B cell (primary cell): ENCODE measurements around the gene TMEM207. TPM values are rescaled to one million over a fixed set of nuclear protein-coding genes. Genes with fewer than 3 reads are reported as not detected.

Source experiments
- ATAC-seq: fragments of 200-7000 bp; cut with Tn5 transposase; one replicate; pipeline ENCODE4 v1.10.0; 2021; ENCODE audit warnings: low read depth, mild to moderate bottlenecking, moderate number of reproducible peaks, moderate library complexity
- CTCF ChIA-PET: fragments of 350-600 bp; sonication (Branson Sonifier 250); formaldehyde crosslinking; loops from one replicate; lab custom pipeline; 2021; ENCODE audit warnings: antibody characterized with exemption, inconsistent platforms; lab: Charles Lee
- POLR2A ChIA-PET: fragments of 350-600 bp; sonication (Branson Sonifier 250); formaldehyde crosslinking; loops from one replicate; lab custom pipeline; 2021; ENCODE audit warnings: antibody characterized with exemption; lab: Charles Lee
- DNase-seq: peaks from one replicate; pipeline ENCODE4 v3.0.0; 2013
- H2AFZ ChIP-seq: 2 replicates; pipeline ENCODE4 v1.6.1; 2012; ENCODE audit warnings: mild to moderate bottlenecking, low read depth, low read length; ENCODE audit not compliant: insufficient read depth, poor library complexity, severe bottlenecking
- H3K27ac ChIP-seq, 2 donors: 1 replicate in 1 of 2; 2 replicates in 1 of 2; pipeline ENCODE4 v1.5.1; 2012 to 2013; ENCODE audit warnings: low read length in 2 of 2, mild to moderate bottlenecking in 2 of 2, moderate library complexity in 1 of 2
- H3K27me3 ChIP-seq, 4 experiments: fragments of 200-600 bp in 1 of 4; sonication (generic) in 1 of 4; replicated peaks in 1 of 4; 1 replicate in 2 of 4; 2 replicates in 2 of 4; pipeline versions ENCODE4 v1.6.1 to v1.7.0; 2013 to 2016; ENCODE audit warnings: low read length in 3 of 4, mild to moderate bottlenecking in 2 of 4, mixed read lengths in 1 of 4, moderate library complexity in 1 of 4; ENCODE audit not compliant: insufficient read depth in 4 of 4, control insufficient read depth in 3 of 4; ENCODE audit errors: control extremely low read depth in 1 of 4
- H3K36me3 ChIP-seq, 2 experiments: replicated peaks in 1 of 2; 1 replicate in 1 of 2; 2 replicates in 1 of 2; pipeline versions ENCODE4 v1.6.1 to v1.7.1; 2013; ENCODE audit warnings: low read length in 1 of 2; ENCODE audit not compliant: insufficient read depth in 2 of 2, control insufficient read depth in 1 of 2; ENCODE audit errors: control extremely low read depth in 1 of 2, extremely low read depth in 1 of 2
- H3K4me1 ChIP-seq, 2 donors: fragments of 200-600 bp in 1 of 2; sonication (generic) in 1 of 2; 1 replicate in 1 of 2; 2 replicates in 1 of 2; pipeline versions ENCODE4 v1.5.1 to v1.6.1; 2013 to 2017; ENCODE audit warnings: low read length in 2 of 2; ENCODE audit not compliant: control insufficient read depth in 2 of 2, insufficient read depth in 2 of 2
- H3K4me2 ChIP-seq: replicated peaks from 2 replicates; pipeline ENCODE3; 2012; ENCODE audit warnings: mild to moderate bottlenecking, low read depth, low read length; ENCODE audit not compliant: poor library complexity, severe bottlenecking
- H3K4me3 ChIP-seq, 5 experiments: fragments of 200-600 bp in 1 of 5; sonication (generic) in 1 of 5; 1 replicate in 3 of 5; 2 replicates in 2 of 5; pipeline versions ENCODE4 v1.5.1 to v1.7.0; 2011 to 2016; ENCODE audit warnings: low read length in 4 of 5, mild to moderate bottlenecking in 4 of 5, low read depth in 2 of 5, control low read depth in 1 of 5, moderate library complexity in 1 of 5; ENCODE audit not compliant: insufficient read depth in 1 of 5; ENCODE audit errors: control extremely low read depth in 1 of 5, extremely low read depth in 1 of 5
- H3K79me2 ChIP-seq: fragments of 200-600 bp; sonication (generic); one replicate; pipeline ENCODE4 v1.6.0; 2016; ENCODE audit warnings: low read length; ENCODE audit not compliant: control insufficient read depth, insufficient read depth
- H3K9ac ChIP-seq: fragments of 200-600 bp; sonication (generic); 2 replicates; pipeline ENCODE4 v1.6.1; 2017; ENCODE audit warnings: mild to moderate bottlenecking, low read length, moderate library complexity
- H3K9me3 ChIP-seq, 3 donors: one replicate each; pipeline versions ENCODE4 v1.6.1 to v1.7.1; 2013; ENCODE audit warnings: low read length in 2 of 3; ENCODE audit not compliant: control insufficient read depth in 2 of 3, insufficient read depth in 1 of 3; ENCODE audit errors: control extremely low read depth in 1 of 3
- H4K20me1 ChIP-seq: 2 replicates; pipeline ENCODE4 v1.6.0; 2012; ENCODE audit warnings: mild to moderate bottlenecking, low read length; ENCODE audit not compliant: insufficient read depth, control insufficient read depth, poor library complexity, severe bottlenecking
- H3K27ac Mint-ChIP-seq: one replicate; pipeline ENCODE4 v1.8.0; 2021; ENCODE audit warnings: mixed read lengths
- H3K27me3 Mint-ChIP-seq: one replicate; pipeline ENCODE4 v1.8.0; 2021; ENCODE audit warnings: mixed read lengths
- H3K4me1 Mint-ChIP-seq: one replicate; pipeline ENCODE4 v1.8.0; 2021; ENCODE audit warnings: mixed read lengths
- H3K4me3 Mint-ChIP-seq: one replicate; pipeline ENCODE4 v1.8.0; 2021; ENCODE audit warnings: mixed read lengths
- H3K9me3 Mint-ChIP-seq: one replicate; pipeline ENCODE4 v1.8.0; 2022; ENCODE audit warnings: mixed read lengths; ENCODE audit not compliant: insufficient read depth
- CTCF ChIP-seq: fragments of 200-600 bp; IDR thresholded peaks from one replicate; pipeline ENCODE4 v1.8.0; 2022; ENCODE audit warnings: antibody characterized with exemption, mild to moderate bottlenecking
- EZH2 ChIP-seq: IDR thresholded peaks from 2 replicates; pipeline ENCODE4 v1.6.1; 2012; ENCODE audit warnings: borderline replicate concordance, low read depth, mild to moderate bottlenecking, moderate library complexity, low read length; ENCODE audit not compliant: insufficient read depth, poor library complexity, severe bottlenecking
- WGBS: methylation state at CpG from one replicate; pipeline ENCODE4 v1.1.5; 2013; ENCODE audit warnings: missing lambda C conversion rate; ENCODE audit not compliant: insufficient coverage; 5-methylcytosine and 5-hydroxymethylcytosine counted together
- intact Hi-C: fragments of 100-400 bp; cut with micrococcal nuclease; formaldehyde crosslinking; loops from one replicate; pipeline ENCODE4 v1.10.0; 2022
- polyA plus RNA-seq: library from polyadenylated mRNA; depleted of rRNA; stranded (reverse); fragments of >200 nt; gene quantifications from 2 replicates; pipeline ENCODE4 v1.2.3, GENCODE V29; 2012
- total RNA-seq, 2 donors: library from RNA; stranded (reverse); fragments of 120-200 nt in 1 of 2; gene quantifications; 1 replicate in 1 of 2; 2 replicates in 1 of 2; pipeline versions ENCODE4 v1.2.3 to v1.2.4, GENCODE V29; 2013 to 2022

TMEM207 gene
- total and polyA plus RNA-seq, 2 donors (not counting 1 experiment from before 2014, with no cell fraction given): not detected

- Mint-ChIP-seq H3K9me3 (no peaks in the 10 kb centered on the region), H3K27ac (no peak overlapping the region), H3K4me1 (no peaks in the 10 kb centered on the region), H3K27me3 (peaks cover 7% of the 10 kb centered on the region), H3K4me3 (no peak overlapping the region)
- CTCF ChIA-PET: no interaction called here
- Histone ChIP-seq H3K36me3 (no peaks in the 10 kb centered on the region), H3K9ac (no peak overlapping the region), H3K4me2 (no peak overlapping the region), H3K79me2 (no peaks in the 10 kb centered on the region), H4K20me1 (no peaks in the 10 kb centered on the region), H3K27ac (no peak overlapping the region), H3K27me3 (no peaks in the 10 kb centered on the region), H3K9me3 (no peaks in the 10 kb centered on the region), H3K4me3 (no peak overlapping the region), H2AFZ (no peak overlapping the region), H3K4me1 (no peaks in the 10 kb centered on the region)
- 40% methylated on average over 1 of the region's 2 CpGs for WGBS
- TF ChIP-seq EZH2: no peak
- peak; percentile 24 for ATAC-seq
- no peak for DNase-seq
- POLR2A ChIA-PET: no interaction called here
- intact Hi-C loops: no loop called here
Measured at GRCh38 chr3:190384309-190384756, 65.4 kb downstream of the TMEM207 start.

- no peaks in the 10 kb centered on the region for H3K27me3 ChIP-seq
- H3K27me3 Mint-ChIP-seq: peaks cover 7% of the 10 kb centered on the region
- H4K20me1 ChIP-seq: no peaks in the 10 kb centered on the region
- H3K79me2 ChIP-seq: no peaks in the 10 kb centered on the region
- H3K9me3 Mint-ChIP-seq: no peaks in the 10 kb centered on the region
- no peak overlapping the region for H2AFZ ChIP-seq
- H3K36me3 ChIP-seq: no peaks in the 10 kb centered on the region
- intact Hi-C loops: no loop called here
- ATAC-seq (no peak), DNase-seq (no peak)
- ChIA-PET POLR2A (no interaction called here), CTCF (no interaction called here)
- no peak overlapping the region for H3K27ac Mint-ChIP-seq
- no peak overlapping the region for H3K27ac ChIP-seq
- TF ChIP-seq CTCF (no peak), EZH2 (no peak)
- H3K9me3 ChIP-seq: no peaks in the 10 kb centered on the region
- H3K9ac ChIP-seq: no peak overlapping the region
- H3K4me2 ChIP-seq: no peak overlapping the region
- H3K4me1 ChIP-seq: no peaks in the 10 kb centered on the region
- H3K4me1 Mint-ChIP-seq: no peaks in the 10 kb centered on the region
- no peak overlapping the region for H3K4me3 ChIP-seq
- H3K4me3 Mint-ChIP-seq: no peak overlapping the region
Measured at GRCh38 chr3:190382082-190382481, 67.6 kb downstream of the TMEM207 start.
